ENCODE results near the gene CEBPB.

- TF ChIP-seq, protein P1, sequence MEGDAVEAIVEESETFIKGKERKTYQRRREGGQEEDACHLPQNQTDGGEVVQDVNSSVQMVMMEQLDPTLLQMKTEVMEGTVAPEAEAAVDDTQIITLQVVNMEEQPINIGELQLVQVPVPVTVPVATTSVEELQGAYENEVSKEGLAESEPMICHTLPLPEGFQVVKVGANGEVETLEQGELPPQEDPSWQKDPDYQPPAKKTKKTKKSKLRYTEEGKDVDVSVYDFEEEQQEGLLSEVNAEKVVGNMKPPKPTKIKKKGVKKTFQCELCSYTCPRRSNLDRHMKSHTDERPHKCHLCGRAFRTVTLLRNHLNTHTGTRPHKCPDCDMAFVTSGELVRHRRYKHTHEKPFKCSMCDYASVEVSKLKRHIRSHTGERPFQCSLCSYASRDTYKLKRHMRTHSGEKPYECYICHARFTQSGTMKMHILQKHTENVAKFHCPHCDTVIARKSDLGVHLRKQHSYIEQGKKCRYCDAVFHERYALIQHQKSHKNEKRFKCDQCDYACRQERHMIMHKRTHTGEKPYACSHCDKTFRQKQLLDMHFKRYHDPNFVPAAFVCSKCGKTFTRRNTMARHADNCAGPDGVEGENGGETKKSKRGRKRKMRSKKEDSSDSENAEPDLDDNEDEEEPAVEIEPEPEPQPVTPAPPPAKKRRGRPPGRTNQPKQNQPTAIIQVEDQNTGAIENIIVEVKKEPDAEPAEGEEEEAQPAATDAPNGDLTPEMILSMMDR (IDR thresholded peaks at IDR 0.05) = no peak
- TF ChIP-seq POLR2A (IDR thresholded peaks at IDR 0.05) = no peak
Measured at GRCh38 chr20:50231854-50232253, 41.2 kb downstream of the CEBPB start.

All from body of pancreas (tissue), 4 donors.